ENCODE results near the gene HIVEP2.

HIVEP2 gene

DNA sequence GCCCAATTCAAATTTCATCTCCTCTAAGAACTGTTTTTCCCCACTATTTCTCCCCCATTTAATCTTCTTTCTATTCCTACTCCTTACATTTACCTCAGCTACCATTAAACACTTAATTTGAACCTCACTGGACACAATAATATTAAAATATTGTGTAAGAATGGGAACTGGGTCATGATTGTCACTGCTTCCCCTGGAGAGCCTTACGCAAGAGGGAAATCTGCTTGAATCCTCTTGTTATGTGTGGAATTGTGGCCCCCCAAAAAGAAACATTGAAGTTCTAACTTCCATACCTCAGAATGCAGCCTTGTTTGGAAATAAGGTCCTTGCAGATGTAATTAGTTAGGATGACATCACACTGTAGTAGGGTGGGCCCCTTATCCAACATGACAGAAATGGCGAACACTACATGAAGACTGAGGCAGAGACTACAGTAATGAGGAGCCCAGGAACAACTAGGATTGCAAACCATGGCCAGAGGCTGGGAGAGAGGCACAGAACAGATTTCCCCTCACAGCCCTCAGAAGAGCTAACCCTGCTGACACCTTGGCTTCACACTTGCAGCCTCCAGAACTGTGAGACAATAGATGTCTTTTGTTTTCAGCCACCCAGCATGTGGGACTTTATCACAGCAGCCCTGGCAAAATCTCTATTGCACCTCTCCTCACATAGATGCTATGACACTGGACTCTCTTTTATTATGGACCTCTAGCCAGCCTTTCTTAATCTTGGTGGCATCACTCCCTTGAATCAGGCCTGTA is 29.9 kb downstream of the HIVEP2 start:
- no peak for DNase-seq (ENCODE audit: low spot score)

DNA sequence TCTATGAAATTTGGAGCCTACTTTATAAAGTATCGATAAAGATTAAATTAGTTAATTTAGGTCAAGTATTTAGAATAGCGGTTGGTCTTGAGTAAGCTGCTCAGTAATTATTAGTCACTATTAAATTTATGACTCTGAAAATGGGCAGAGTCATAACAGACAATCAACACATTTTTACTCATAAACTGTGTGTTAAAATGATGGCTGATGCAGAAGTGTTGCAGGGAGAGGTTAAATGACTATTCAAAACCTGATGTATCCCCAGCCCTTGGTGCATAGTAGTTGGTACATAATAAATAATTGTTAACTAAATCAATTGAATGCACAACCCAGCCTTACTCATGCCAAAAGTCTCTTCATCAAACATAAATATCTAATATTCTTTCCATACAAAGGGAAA is 30.6 kb downstream of the HIVEP2 start:
- no peak for DNase-seq (ENCODE audit: low spot score)

DNA sequence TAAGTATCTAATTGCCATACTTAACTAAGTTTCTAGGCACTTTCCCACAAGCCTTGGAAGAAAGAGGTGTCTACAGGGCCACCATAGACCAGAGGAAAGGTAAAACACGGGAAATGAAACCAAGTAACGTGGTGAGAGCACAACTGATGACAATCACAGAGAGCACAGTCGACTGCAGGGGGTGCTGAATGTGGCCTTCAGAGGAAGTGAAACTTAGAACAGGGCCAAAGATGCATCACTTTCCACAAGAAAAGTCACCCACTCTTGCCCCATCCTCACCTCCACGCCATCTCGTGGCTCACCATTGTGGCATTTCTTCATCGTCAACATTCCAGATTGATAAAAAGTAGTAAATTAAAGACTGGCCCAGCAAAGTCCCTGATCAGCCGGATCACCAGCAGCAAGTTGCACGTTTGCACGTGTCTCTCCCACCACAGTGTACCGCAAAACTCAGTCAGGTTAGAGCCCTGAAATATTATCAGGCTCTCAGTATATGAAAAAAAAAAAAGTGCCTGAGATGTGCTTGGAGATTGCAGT is 31.4 kb downstream of the HIVEP2 start:
- DNase-seq (ENCODE audit: low spot score) = no peak

DNA sequence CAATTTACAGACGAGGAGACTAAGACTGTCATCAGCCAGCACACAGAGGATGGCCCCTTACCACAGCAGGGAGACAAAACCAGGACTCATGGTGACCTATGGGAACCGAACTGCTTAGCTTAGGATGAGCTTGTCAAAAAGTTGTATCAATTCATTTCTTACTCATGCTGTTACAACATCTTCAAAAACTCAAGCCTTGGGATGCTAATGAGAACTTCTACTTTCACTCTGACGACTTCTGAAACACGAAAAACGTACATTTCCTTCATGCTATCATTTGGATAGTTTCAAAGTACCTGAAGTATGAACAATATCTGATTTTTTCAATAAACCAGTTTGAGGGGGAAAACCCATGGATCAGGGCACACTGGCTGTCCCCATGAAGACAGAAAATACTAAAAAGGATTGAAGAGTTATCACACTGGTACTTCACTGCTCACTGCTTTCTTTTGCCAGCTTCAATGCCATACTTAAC is 31.9 kb downstream of the HIVEP2 start:
- no peak for DNase-seq (ENCODE audit: low spot score)

DNA sequence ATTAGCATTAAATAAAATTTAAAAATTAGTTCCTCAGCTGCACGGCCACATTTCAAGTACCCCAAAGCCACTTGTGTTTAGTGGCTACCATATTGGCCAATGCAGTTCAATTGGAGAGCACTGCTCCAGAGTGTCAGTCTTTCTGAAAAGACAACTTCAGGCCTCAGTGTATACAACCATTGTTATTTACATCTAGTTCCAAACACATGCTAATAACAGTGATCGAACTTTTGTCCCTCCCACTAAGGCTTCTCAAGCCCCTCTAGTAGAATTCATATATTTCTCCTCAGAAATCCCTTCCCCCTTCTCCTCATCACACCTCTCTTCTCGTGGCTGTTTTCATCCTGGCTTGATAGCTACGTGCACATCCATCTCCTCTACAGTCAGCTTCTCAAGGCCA is 32.9 kb downstream of the HIVEP2 start:
- DNase-seq (ENCODE audit: low spot score) = no peak

DNA sequence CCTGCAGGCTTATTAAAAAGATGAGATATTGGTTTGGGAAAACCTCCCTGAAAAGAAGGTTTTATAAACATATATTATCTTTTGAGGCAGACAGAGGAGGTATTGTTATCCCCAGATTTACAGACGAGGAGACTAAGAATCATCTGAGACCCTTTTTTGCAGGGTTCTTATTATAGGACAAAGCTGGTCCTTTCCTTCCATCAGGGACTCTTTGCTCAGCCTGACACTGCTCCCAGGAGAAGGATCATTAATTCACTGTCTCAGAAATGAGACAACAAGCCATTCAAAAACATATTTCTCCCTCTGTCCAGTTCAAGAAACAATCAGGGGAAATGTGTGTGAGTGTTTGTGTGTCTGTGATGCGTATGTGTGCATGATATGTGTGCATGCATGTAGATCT is 33.5 kb downstream of the HIVEP2 start:
- no peak for DNase-seq (ENCODE audit: low spot score)

DNA sequence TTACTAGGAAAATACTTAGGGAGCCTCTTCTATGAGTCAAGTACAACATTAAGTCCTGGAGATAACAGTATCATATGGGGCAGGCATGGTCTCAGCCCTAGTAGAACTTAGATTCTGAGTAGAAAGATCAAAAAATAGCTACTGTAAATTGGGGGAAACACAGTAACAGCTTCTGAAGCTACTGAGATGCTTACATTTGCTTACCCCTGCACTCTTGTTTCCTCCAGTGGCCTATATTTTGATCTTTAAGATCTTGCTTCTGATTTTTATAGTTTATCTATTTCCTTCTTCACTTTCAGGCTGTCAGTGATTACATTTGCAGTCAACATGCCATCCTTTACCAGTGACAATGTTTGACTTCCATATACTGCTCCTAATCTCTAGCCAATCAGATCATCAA is 35.3 kb downstream of the HIVEP2 start:
- no peak for DNase-seq (ENCODE audit: low spot score)

DNA sequence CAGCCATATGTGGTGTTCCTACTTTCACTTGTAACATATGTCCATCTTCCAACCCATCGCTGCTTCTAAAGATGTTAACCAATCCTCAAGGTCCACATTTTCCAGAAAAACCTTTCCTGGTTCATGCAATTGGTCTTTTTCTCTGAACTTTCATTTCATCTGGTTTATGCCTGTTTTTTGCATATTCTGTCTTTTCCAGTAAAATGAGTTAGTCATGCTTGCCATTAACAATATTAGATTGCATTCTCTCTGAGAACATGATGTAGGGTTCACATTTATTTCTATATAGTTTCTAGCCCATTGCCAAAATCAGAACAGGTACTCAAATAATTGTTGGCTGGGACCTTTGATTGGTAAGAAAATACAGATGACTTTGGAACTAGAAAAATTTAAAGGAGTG is 36.7 kb downstream of the HIVEP2 start:
- DNase-seq (ENCODE audit: low spot score) = no peak

DNA sequence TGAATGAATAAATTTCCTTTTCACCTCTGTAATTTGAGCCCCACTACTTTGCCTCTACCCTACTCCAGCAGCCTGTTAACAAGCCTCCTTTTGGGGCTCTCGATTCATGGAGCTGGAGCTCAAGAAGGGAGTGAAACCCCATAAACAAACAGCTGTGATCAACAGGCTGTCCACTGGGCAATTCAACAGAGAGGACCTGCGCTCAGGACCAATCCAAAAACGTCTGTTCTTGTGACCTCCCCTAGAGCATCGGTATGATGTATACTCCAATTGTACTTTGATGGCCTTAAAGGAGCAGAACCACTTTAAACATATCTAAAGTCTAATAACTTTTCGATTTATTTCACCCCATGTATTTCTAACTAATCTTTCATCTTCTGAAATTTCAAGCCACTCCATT is 37.4 kb downstream of the HIVEP2 start:
- no peak for DNase-seq (ENCODE audit: low spot score)

DNA sequence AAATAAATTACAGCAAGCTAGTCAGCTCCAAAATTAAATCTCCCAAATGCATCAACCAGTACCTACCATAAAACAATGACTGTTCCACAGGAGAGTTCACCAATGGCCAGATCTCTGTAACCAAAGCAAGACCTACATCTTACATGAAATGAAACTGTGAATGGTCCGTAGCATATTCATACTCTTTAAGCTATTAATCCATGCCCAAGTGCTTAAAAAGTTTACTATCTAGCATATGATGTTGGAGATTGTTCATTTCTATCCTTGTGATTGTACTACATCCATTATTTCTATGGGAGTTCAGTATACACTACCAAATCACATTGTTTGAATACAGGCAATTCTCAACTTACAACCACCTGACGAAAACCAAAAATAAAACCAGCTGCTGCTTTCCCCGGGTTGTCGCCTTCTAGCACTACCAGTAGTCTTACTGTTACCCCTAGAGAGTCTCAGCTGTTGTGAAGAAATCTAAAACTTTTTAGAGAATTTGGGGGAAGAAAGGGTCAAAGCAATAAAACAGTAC is 38.0 kb downstream of the HIVEP2 start:
- no peak for DNase-seq (ENCODE audit: low spot score)

DNA sequence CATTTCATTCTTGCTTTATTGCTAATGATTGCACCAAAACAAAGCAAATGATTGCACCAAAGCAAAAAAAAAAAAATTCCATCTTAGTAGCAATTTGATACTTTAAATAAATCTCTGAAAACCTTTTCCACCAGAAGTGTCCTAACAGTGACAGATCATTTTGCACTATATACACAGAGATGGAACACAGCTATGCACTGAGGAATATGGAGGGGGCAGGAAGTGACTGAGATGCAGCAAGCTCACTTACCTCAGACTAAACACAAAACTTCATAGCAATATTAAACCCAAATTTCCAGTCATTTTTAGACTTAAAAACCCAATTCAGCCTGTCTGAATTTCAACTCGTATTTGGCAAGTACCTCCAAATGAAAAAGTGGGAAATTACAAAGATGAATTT is 41.2 kb downstream of the HIVEP2 start:
- DNase-seq (ENCODE audit: low spot score) = no peak

DNA sequence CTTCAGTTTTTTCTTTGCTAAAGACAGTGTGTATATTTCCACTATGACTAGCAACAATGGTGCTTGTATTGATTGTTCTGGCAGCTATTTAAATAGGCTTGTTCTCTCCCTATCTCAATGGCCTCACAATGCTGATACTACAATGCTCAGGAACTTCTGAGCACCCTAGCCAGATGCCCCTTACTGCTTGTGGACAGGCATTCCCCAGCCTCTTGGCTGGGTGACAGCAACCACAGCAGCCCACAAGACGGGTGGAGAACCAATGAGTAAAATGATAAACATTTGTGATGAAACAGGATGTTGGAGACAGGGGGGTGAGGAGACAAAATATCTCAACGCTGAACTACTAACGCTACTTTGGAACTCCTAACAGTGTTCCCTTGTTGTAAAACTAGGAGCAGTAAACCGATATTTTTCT is 42.3 kb downstream of the HIVEP2 start:
- DNase-seq (ENCODE audit: low spot score) = peak; percentile 57

DNA sequence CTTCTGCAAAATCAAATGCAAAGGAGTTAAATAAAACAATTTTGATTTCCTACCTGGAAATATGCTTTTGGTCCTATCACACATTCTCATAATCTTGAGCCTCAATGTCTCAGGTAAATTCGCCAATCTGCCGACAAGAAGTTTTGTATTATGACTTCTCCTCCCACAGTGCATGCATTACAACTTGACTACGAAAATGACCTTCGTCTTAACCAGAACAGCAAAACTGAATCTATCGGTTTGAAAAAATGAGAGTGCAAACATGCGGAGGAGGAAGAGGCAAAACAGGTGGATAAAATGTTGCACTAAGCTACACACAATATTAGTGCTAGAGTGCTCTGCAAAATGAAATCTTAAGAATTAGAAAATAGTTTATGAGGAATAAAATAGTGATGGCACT is 43.4 kb downstream of the HIVEP2 start:
- DNase-seq (ENCODE audit: low spot score) = no peak

DNA sequence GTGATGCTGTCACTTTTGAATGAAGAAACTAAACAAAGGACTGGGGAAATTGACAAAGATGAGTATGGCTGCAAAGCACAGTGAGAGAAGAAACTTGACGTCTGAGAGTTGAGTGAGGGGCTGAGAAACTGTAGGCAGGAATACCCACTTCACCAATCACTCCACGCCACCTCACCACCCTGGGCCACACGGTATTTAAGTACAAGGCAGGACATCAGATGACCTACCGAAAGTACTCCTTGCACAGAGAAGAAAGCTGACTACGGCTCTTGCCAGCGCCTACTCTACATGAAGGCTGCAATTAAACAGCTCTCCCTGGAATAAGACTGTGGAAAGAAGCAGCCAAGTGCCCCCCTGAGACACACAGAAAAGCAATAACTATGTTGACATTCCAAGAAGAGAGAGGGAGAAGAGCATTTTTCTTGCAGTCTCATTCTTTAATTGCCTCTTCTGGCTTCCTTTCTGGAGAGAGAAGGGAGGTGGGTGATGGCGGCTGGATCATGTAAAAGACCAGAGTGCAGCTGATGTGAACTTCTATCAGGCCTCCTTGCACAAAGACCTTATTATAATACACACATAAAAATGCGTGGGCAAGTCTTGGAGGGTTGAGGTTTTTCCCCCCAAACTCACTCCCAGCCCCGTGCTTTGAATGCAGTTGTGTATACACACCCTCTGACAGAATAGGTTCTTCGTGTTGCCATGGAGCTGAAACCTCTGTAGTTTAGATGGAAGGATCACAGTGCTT is 44.6 kb downstream of the HIVEP2 start:
- no peak for DNase-seq (ENCODE audit: low spot score)

DNA sequence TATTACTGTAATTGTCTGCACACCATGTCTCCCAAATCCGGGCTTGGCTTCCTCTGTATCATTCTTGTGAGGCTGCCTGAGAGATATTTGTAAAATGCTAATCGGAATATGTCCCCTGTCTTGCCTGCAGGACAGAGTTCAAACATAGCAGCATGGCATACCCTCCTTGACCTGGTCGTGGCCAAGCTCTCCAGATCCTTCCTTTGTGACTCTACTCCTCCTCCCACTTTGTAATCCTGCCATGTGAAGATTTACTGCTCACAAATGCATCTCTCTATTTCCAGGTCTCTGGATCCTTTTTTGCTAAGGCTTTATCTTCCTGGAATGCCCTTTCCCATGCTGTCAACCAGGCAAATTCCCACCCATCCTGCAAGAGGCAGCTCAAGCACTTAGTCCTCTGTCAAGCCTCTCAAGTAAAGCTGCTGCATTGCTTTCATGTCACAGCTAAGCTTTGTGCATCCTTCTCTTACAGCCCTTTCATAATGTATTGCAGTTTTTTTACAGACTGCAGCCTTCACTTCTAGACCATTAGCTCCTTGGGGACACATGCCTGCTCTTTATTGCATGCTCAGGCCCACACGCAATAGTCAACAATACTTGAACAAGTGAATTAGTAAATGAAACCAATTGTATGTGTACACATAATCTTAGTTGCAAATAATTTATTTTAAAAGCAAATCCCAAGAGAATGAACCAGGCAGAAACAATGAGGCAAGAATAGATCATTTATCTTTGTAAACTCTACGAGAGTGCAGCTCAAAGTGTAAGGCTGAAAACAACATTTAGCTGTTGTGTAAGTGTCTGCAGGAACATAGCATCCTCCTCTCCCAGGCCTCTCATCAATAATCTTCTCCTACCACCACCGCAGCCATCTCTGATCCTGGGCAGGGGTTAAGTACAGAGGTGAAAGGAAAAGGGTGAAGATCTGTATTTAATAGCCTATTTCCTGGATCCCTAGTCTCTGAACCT is 45.8 kb downstream of the HIVEP2 start:
- DNase-seq (ENCODE audit: low spot score) = no peak

DNA sequence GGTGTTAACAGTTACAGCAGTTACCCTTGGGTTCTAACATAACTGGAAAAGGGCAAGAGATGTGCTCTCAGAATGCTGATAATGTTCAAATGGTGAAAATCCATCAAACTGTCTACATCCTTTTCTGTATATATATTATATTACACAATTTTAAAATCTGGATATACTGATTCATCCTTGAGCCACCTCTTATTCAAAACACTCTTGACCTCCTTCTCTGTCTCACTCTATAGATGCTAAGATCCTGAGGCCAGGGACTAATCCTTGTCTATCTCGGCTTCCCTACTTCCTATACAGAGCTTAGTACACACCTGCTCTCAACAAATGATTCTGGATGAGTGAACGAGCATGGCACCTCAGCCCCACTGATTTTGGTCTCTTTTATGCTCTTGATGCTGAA is 47.3 kb downstream of the HIVEP2 start:
- DNase-seq (ENCODE audit: low spot score) = no peak

DNA sequence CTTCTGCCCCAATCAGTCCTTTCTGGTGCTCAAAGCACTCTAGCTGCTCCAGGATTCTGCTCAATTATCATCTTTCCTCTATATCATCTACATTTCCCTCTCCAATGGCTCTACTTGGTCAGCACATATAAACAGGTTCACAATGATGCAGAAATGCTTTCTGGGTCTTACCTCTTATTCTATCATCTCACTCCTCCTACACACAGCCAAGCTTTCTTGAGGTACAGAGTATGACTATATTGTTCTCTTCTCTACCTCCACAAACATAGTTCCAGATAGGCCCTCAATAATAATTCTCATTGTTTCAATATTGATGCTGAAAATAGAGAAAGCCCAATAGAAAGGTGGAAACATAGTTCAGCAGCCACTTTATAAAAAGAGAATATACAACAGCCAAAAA is 48.2 kb downstream of the HIVEP2 start:
- no peak for DNase-seq (ENCODE audit: low spot score)

DNA sequence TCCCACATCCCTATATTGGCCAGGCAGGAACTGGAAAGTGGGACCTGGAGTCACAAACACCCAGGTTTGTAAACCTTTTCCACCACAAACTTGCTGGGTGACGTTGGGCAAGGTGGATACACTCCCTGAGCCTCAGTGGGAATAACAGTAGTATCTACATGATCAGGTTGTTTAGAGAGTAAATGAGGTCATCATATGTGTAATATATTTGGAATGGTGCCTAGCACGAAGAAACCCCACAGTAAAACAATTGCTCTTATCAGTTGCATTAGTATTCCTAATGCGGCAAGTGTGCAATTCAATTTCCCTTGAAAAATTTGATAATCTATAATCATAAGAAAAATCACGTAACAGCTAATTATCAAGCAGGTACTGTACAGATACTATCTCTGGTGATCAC is 51.9 kb downstream of the HIVEP2 start:
- DNase-seq (ENCODE audit: low spot score) = no peak

DNA sequence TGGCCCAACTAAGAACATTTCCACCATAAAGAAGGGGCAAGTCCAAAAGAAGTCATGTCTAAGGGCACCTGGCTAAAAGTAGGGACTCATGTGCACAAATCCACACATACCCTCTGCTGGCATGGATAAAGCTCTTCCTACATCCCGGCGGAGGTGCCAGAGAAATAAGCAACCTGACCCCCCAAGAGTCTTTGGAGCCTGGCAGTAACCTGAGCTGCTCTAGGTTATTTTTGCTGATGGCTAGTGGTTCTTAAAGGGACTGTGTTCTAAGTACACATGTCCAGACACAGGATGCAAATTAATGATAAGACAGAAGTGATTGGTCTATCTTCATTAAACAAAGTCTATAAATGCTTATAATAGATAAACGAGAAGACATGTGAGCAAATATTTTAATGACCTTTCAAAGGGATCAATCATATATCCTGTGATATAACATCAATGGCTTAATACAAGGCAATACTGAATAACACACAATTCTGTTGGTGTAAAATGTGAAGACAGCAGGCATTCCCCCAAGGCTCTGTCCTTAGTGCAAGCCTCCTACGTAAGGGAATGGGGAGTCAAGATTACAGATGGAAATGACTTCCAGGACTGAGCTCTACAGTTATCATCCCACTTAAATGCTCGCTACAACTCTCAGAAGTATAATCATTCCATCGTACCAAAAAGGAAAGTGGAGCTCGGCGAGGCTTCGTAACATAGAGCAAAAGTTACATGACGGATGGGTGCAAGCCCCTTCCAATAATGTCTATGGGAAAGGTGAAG is 52.5 kb downstream of the HIVEP2 start:
- no peak for DNase-seq (ENCODE audit: low spot score)

DNA sequence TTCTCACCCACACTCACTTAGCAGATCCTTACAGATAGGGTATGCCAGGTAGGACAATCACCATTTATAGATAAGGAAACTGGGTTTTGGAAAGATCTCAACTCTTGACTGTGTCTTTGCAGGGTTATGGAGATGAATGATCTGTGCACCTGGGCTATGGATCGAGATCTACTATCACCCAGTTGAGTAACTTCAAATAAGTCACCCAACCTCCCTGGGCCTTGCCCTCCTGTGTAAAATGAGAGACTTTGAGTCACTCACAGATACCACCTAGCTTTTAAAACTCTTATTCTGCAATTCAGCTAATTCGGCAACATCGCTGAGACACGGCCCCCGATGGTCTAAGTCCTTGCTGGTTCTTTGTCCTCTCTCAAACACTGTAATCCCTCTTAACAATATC is 53.5 kb downstream of the HIVEP2 start:
- DNase-seq (ENCODE audit: low spot score) = no peak

DNA sequence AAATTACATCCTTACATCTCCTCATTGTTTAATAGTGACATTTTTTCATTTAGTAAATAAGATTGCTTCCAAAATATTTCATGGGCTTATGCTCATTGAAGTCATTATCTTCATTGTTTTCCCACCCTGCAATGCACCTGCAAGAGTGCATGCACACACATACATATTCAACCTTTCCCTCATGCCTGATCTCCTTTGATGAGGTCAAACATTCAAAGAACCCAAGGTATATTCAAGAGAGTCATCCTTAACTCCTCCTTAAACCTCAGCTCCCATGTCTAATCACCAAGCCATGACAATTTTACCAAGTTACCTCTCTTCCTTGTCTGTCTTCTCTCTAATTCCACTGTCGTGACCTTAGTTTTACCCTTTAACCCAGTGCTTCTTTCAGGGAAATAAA is 56.5 kb downstream of the HIVEP2 start:
- no peak for DNase-seq (ENCODE audit: low spot score)

Data from hepatic stellate cell (primary cell).